Left lung (tissue), 10 donors: ENCODE data around the gene INSYN2B. TPM values are rescaled to one million over a fixed set of nuclear protein-coding genes. Genes with fewer than 3 reads are reported as not detected.
A peak's percentile ranks its signal among the peaks of the same experiment; 100 is the strongest.

Source experiments
- ATAC-seq: fragments of 200-7000 bp; cut with Tn5 transposase; one replicate; pipeline ENCODE4 v1.9.1; 2020; ENCODE audit warnings: moderate library complexity
- DNase-seq, 4 donors: peaks; one replicate each; pipeline ENCODE4 v3.0.0-alpha.2; 2013 to 2020
- H3K27ac ChIP-seq, 2 donors: fragments of 200-600 bp; sonication (generic) in 1 of 2; one replicate each; pipeline versions ENCODE4 v1.5.0 to v1.8.0; 2020 to 2021
- H3K27me3 ChIP-seq, 2 donors: fragments of 200-600 bp; sonication (generic) in 1 of 2; one replicate each; pipeline versions ENCODE4 v1.5.0 to v1.8.0; 2020 to 2021
- H3K36me3 ChIP-seq, 2 donors: fragments of 200-600 bp; sonication (generic) in 1 of 2; one replicate each; pipeline versions ENCODE4 v1.5.0 to v1.8.0; 2020 to 2021
- H3K4me1 ChIP-seq, 2 donors: fragments of 200-600 bp; one replicate each; pipeline ENCODE4 v1.8.0; 2021
- H3K4me3 ChIP-seq, 2 donors: fragments of 200-600 bp; sonication (generic) in 1 of 2; one replicate each; pipeline versions ENCODE4 v1.5.0 to v1.8.0; 2020 to 2021; ENCODE audit warnings: mild to moderate bottlenecking in 1 of 2
- H3K9me3 ChIP-seq, 2 donors: fragments of 200-600 bp; sonication (generic) in 1 of 2; one replicate each; pipeline versions ENCODE4 v1.5.0 to v1.8.0; 2020 to 2021
- intact Hi-C, 2 donors: fragments of 100-400 bp; cut with DNase I; formaldehyde crosslinking; loops; one replicate each; pipeline versions ENCODE4 v1.11.2 to v1.14.2; 2022
- polyA plus RNA-seq, 6 donors: library from polyadenylated mRNA; unstranded; fragments of 120-200 nt; gene quantifications; one replicate each; pipeline ENCODE4 v1.2.1, GENCODE V29; 2013; ENCODE audit not compliant: insufficient read length in 6 of 6
- total RNA-seq, 2 donors: library from RNA; stranded (reverse); fragmentation: NEBNext Ultra II Directional; extraction: Animal tissue kit (Norgen Biotek cat#: 25700); gene quantifications; one replicate each; pipeline ENCODE4 v1.2.1, GENCODE V29; 2021
- TF ChIP-seq, protein P1 (sequence below), 2 donors: fragments of 200-600 bp; sonication (generic) in 1 of 2; IDR thresholded peaks; one replicate each; pipeline versions ENCODE4 v1.5.0 to v1.8.0; 2021; ENCODE audit warnings: antibody characterized with exemption in 2 of 2
- donor health status: DM: no; HTN: yes; CAD: no.
- donor health status: DM: no; HTN: no; CAD: no.

Gene INSYN2B
- total and polyA plus RNA-seq, 8 donors: 0.10 to 7.0 (median 4.2) TPM

DNA sequence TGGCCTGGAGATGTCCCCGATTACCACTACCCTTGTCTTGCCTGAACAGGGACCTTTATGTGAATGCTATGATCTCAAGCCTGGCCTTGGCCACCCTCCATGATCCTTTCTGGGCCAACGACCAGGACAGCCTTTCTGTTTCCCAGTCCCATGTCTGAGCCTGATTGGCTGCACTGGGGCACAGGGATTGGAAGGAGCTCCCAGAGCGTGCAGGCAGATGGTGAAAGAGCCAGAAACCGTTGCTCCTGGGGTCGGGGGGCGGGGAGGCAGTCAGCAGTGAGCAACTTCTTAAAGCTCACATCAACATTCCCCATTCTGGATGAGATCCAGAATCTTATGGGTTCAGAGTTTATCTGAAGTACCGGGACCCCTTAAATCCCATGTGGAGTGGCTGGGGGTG lies 84.4 kb downstream of the INSYN2B start:
- Histone ChIP-seq H3K4me3 (no peak overlapping the region), H3K36me3 (no peaks in the 10 kb centered on the region), H3K4me1 (no peaks in the 10 kb centered on the region), H3K27me3 (no peaks in the 10 kb centered on the region), H3K9me3 (no peaks in the 10 kb centered on the region), H3K27ac (no peak overlapping the region)
- intact Hi-C loops: no loop called here
- ATAC-seq (no peak), DNase-seq (peak in 2 of 4 donors; percentile 36 to 74)
- TF ChIP-seq, protein P1, sequence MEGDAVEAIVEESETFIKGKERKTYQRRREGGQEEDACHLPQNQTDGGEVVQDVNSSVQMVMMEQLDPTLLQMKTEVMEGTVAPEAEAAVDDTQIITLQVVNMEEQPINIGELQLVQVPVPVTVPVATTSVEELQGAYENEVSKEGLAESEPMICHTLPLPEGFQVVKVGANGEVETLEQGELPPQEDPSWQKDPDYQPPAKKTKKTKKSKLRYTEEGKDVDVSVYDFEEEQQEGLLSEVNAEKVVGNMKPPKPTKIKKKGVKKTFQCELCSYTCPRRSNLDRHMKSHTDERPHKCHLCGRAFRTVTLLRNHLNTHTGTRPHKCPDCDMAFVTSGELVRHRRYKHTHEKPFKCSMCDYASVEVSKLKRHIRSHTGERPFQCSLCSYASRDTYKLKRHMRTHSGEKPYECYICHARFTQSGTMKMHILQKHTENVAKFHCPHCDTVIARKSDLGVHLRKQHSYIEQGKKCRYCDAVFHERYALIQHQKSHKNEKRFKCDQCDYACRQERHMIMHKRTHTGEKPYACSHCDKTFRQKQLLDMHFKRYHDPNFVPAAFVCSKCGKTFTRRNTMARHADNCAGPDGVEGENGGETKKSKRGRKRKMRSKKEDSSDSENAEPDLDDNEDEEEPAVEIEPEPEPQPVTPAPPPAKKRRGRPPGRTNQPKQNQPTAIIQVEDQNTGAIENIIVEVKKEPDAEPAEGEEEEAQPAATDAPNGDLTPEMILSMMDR (IDR thresholded peaks at IDR 0.05): no peak

DNA sequence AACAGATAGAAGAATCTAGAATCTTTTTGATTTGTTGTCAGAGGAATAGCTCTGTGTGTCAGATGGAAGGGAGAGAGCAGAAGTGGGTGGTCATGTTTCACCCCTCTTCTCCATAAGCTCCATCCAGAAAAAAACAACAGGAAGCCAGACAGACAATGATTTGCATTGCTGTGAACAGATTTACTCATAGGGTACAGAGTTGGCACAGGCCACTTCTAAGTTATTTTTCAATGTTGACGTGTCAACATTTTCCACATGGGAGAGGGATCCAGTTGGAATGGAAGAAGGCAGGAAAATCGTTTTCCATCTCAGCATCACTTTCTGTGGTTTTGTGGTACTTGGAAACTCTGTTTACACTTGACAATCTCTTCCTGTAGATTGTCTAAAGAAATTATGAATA lies 86.7 kb downstream of the INSYN2B start:
- DNase-seq: no peak

DNA sequence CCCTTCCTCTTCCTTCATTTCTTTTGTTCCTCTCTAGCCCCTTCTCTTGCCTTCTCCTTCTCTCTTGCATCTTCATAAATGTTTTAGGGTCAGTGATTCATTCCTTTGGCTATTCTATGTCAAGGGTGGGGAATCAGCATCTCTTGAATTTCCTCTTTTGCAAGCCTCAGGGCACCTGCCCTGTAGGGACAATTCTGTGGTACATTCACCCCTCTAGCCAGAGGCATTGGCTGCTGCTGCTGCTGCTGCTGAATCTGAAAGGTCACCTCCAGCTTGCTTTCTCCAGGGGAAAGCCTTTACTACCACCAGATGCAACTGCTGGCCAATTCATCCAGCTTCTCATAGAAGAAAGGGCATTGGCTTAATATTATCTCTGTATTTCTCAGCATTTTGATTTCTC lies 87.3 kb downstream of the INSYN2B start:
- no peaks in the 10 kb centered on the region for H3K27me3 ChIP-seq
- H3K4me1 ChIP-seq: no peaks in the 10 kb centered on the region
- TF ChIP-seq, protein P1 (IDR thresholded peaks at IDR 0.05): no peak
- no peak for ATAC-seq
- intact Hi-C loops: no loop called here
- no peak for DNase-seq
- no peak overlapping the region for H3K27ac ChIP-seq
- no peak overlapping the region for H3K4me3 ChIP-seq
- H3K9me3 ChIP-seq: no peaks in the 10 kb centered on the region
- no peaks in the 10 kb centered on the region for H3K36me3 ChIP-seq

More for the DNA sequence above, 86.7 kb downstream of the INSYN2B start:
- Histone ChIP-seq H3K4me1 (no peaks in the 10 kb centered on the region), H3K4me3 (no peak overlapping the region), H3K36me3 (no peaks in the 10 kb centered on the region), H3K27ac (no peak overlapping the region), H3K9me3 (no peaks in the 10 kb centered on the region), H3K27me3 (no peaks in the 10 kb centered on the region)
- no peak for ATAC-seq
- TF ChIP-seq, protein P1 (IDR thresholded peaks at IDR 0.05): no peak
- intact Hi-C loops: no loop called here

GRCh38 chr5:169889572-169889971 lies 90.7 kb downstream of the INSYN2B start:
- Histone ChIP-seq H3K9me3 (no peaks in the 10 kb centered on the region), H3K4me3 (no peak overlapping the region), H3K4me1 (no peaks in the 10 kb centered on the region), H3K27ac (no peak overlapping the region), H3K36me3 (no peaks in the 10 kb centered on the region), H3K27me3 (no peaks in the 10 kb centered on the region)
- intact Hi-C loops: no loop called here
- TF ChIP-seq, protein P1 (IDR thresholded peaks at IDR 0.05): no peak
- ATAC-seq: no peak
- DNase-seq: no peak

GRCh38 chr5:169886677-169887076 lies 93.6 kb downstream of the INSYN2B start:
- Histone ChIP-seq H3K36me3 (no peaks in the 10 kb centered on the region), H3K4me3 (no peak overlapping the region), H3K4me1 (peaks cover 0 to 5% of the 10 kb centered on the region in 2 donors), H3K9me3 (no peaks in the 10 kb centered on the region), H3K27ac (no peak overlapping the region), H3K27me3 (no peaks in the 10 kb centered on the region)
- no peak for DNase-seq
- intact Hi-C loops: no loop called here
- no peak for ATAC-seq
- TF ChIP-seq, protein P1 (IDR thresholded peaks at IDR 0.05): no peak
